22Rv1 (cell line): Measurements from ENCODE around the gene TCF25.

Experiments
- ZFX ChIP-seq: fragments of 450-650 bp; IDR thresholded peaks from 2 replicates; pipeline ENCODE4 v1.6.1; 2017; ENCODE audit warnings: antibody characterized with exemption, borderline replicate concordance
- TF ChIP-seq, protein P1 (sequence below): fragments of 450-650 bp; IDR thresholded peaks from 2 replicates; pipeline ENCODE4 v1.5.1; 2017; ENCODE audit warnings: mild to moderate bottlenecking

DNA sequence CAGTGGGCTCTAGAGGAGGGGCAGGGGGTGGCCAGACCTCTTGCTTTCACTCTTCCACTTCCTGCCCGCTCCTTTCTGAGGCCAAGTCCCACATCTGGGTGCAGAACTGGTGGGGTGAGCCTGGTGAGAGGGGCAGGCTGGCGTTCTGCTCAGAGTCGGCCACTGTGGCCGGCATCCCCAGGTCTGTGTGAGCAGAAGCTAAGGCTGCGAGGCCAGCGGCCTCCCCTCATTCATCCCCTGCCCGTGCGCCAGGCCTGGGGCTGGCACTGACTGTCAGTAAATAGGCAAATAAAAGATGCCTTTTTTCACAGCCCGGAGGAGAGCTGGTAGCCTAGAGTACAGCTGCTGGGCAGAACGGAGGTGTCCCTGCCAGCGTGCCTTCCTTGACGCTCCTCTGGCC lies 76.4 kb downstream of the TCF25 start:
- TF ChIP-seq, protein P1, sequence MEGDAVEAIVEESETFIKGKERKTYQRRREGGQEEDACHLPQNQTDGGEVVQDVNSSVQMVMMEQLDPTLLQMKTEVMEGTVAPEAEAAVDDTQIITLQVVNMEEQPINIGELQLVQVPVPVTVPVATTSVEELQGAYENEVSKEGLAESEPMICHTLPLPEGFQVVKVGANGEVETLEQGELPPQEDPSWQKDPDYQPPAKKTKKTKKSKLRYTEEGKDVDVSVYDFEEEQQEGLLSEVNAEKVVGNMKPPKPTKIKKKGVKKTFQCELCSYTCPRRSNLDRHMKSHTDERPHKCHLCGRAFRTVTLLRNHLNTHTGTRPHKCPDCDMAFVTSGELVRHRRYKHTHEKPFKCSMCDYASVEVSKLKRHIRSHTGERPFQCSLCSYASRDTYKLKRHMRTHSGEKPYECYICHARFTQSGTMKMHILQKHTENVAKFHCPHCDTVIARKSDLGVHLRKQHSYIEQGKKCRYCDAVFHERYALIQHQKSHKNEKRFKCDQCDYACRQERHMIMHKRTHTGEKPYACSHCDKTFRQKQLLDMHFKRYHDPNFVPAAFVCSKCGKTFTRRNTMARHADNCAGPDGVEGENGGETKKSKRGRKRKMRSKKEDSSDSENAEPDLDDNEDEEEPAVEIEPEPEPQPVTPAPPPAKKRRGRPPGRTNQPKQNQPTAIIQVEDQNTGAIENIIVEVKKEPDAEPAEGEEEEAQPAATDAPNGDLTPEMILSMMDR: no peak
- no peak for TF ChIP-seq ZFX
